Smooth muscle cell (in vitro differentiated cells): ENCODE data around the gene RSBN1L. TPM values are rescaled to one million over a fixed set of nuclear protein-coding genes. Genes with fewer than 3 reads are reported as not detected.

Source experiments
- DNase-seq: peaks from one replicate; lab custom pipeline; 2025; ENCODE audit not compliant: unreplicated experiment; lab: John Stamatoyannopoulos, UW
- H2AFZ ChIP-seq: fragments of 200-600 bp; sonication (generic); 2 replicates; pipeline ENCODE4 v1.6.0; 2016; ENCODE audit warnings: antibody characterized with exemption, low read depth, mild to moderate bottlenecking
- H3F3A ChIP-seq: fragments of 200-600 bp; sonication (generic); 2 replicates; pipeline ENCODE4 v1.6.0; 2017; ENCODE audit warnings: antibody characterized with exemption, low read depth
- H3K27ac ChIP-seq: fragments of 200-600 bp; sonication (generic); 2 replicates; pipeline ENCODE4 v1.5.1; 2016; ENCODE audit warnings: low read depth, mild to moderate bottlenecking
- H3K27me3 ChIP-seq: fragments of 200-600 bp; sonication (generic); 2 replicates; pipeline ENCODE4 v1.6.1; 2016; ENCODE audit warnings: low read depth, mild to moderate bottlenecking
- H3K36me3 ChIP-seq: fragments of 200-600 bp; sonication (generic); 2 replicates; pipeline ENCODE4 v1.5.1; 2016; ENCODE audit warnings: low read depth
- H3K4me1 ChIP-seq: fragments of 200-600 bp; sonication (generic); 2 replicates; pipeline ENCODE4 v1.5.1; 2016; ENCODE audit warnings: low read depth
- H3K4me2 ChIP-seq: fragments of 200-600 bp; sonication (generic); 2 replicates; pipeline ENCODE4 v1.6.0; 2016; ENCODE audit warnings: mild to moderate bottlenecking
- H3K4me3 ChIP-seq: fragments of 200-600 bp; sonication (generic); 2 replicates; pipeline ENCODE4 v1.5.1; 2016; ENCODE audit warnings: mild to moderate bottlenecking
- H3K79me2 ChIP-seq: fragments of 200-600 bp; sonication (generic); 2 replicates; pipeline ENCODE4 v1.6.0; 2016; ENCODE audit warnings: low read depth, mild to moderate bottlenecking
- H3K9ac ChIP-seq: fragments of 200-600 bp; sonication (generic); 2 replicates; pipeline ENCODE4 v1.6.0; 2016; ENCODE audit warnings: low read depth
- H3K9me3 ChIP-seq: fragments of 200-600 bp; sonication (generic); replicated peaks from 2 replicates; pipeline ENCODE4 v1.5.1; 2016; ENCODE audit warnings: low read depth
- H4K20me1 ChIP-seq: fragments of 200-600 bp; sonication (generic); 2 replicates; pipeline ENCODE4 v1.6.0; 2016; ENCODE audit warnings: low read depth
- CTCF ChIP-seq: fragments of 200-600 bp; sonication (generic); IDR thresholded peaks from 2 replicates; pipeline ENCODE4 v1.5.1; 2017; ENCODE audit warnings: borderline replicate concordance, mild to moderate bottlenecking, antibody characterized with exemption; ENCODE audit not compliant: insufficient read depth, poor library complexity, severe bottlenecking
- WGBS: methylation state at CpG from one replicate; pipeline ENCODE4 v1.1.7; 2016; ENCODE audit warnings: low lambda C conversion rate; 5-methylcytosine and 5-hydroxymethylcytosine counted together
- polyA plus RNA-seq: library from polyadenylated mRNA; unstranded; fragments of >200 nt; fragmentation: Nextera tagmentation; extraction: Ambion mirVana; gene quantifications from 2 replicates; pipeline ENCODE4 v1.2.1, GENCODE V29; 2016
- total RNA-seq: library from RNA; depleted of rRNA; stranded (reverse); fragments of >200 nt; gene quantifications from 2 replicates; pipeline ENCODE4 v1.2.3, GENCODE V29; 2014

Gene RSBN1L
- total and polyA plus RNA-seq, 2 experiments from 2014 or later = 3.8 to 26.2 TPM

GRCh38 chr7:77822269-77822668 lies 126.0 kb downstream of the RSBN1L start:
- Histone ChIP-seq H3K9ac (no peak overlapping the region), H3K27me3 (no peaks in the 10 kb centered on the region), H3K9me3 (peaks cover 9% of the 10 kb centered on the region), H3K4me1 (no peaks in the 10 kb centered on the region), H3K4me3 (no peak overlapping the region), H3K79me2 (peaks cover 98% of the 10 kb centered on the region), H4K20me1 (peaks cover 29% of the 10 kb centered on the region), H3K4me2 (no peak overlapping the region), H3F3A (no peaks in the 10 kb centered on the region), H2AFZ (no peak overlapping the region), H3K27ac (no peak overlapping the region), H3K36me3 (peaks cover 30% of the 10 kb centered on the region)
- 53% methylated on average over 1 of the region's 1 CpG for WGBS
- DNase-seq = no peak
- TF ChIP-seq CTCF = no peak

DNA sequence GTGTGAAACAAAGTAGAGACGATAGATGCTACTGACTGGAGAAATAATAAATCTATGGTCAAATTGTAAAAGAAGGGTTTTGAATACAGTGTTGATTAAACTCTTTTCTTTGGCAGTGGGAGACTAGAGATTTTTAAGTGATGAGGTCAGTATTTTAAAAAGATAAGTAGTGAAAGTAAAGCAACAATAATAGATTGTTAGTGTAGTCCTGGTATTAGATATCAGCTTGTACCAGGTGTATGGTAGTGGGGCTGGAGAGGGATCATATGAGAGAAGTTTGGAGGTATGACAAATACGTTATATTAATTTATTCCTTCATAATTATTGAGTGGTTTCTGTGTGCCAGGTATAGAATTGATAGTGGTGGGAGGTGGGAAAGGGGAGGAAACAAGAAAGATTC lies 127.5 kb downstream of the RSBN1L start:
- no peak for DNase-seq
- H3K4me2 ChIP-seq = no peak overlapping the region
- H3F3A ChIP-seq = no peaks in the 10 kb centered on the region
- no peak overlapping the region for H3K27ac ChIP-seq
- peaks cover 98% of the 10 kb centered on the region for H3K79me2 ChIP-seq
- H3K27me3 ChIP-seq = no peaks in the 10 kb centered on the region
- no peak overlapping the region for H3K4me3 ChIP-seq
- no peak overlapping the region for H2AFZ ChIP-seq
- peaks cover 15% of the 10 kb centered on the region for H3K36me3 ChIP-seq
- no peaks in the 10 kb centered on the region for H3K4me1 ChIP-seq
- H3K9me3 ChIP-seq = peaks cover 9% of the 10 kb centered on the region
- WGBS = 98% methylated on average over 2 of the region's 2 CpGs
- no peak for TF ChIP-seq CTCF
- no peak overlapping the region for H3K9ac ChIP-seq
- peaks cover 44% of the 10 kb centered on the region for H4K20me1 ChIP-seq

DNA sequence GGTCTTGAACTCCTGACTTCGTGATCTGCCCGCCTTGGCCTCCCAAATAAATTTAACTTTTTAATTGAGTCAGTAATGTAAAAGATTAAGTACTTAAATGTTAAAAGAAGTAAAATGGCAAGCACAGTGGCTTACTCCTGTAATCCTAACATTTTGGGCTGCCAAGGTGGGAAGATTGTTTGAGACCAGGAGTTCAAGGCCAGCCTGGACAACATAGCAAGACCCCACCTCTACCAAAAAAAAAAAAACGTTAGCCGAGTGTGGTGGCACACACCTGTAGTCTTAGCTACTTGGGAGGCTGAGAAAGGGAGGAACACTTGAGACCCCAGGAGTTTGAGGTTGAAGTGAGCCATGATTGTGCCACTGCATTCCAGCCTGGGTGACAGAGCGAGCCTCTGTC lies 128.4 kb downstream of the RSBN1L start:
- DNase-seq = no peak
- Histone ChIP-seq H3K27ac (no peak overlapping the region), H3K79me2 (peaks cover 98% of the 10 kb centered on the region), H3K36me3 (peaks cover 13% of the 10 kb centered on the region), H3K9ac (no peak overlapping the region), H3K9me3 (peaks cover 5% of the 10 kb centered on the region), H3K4me2 (no peak overlapping the region), H3K27me3 (no peaks in the 10 kb centered on the region), H2AFZ (no peak overlapping the region), H4K20me1 (peaks cover 52% of the 10 kb centered on the region), H3K4me3 (no peak overlapping the region), H3F3A (no peaks in the 10 kb centered on the region), H3K4me1 (no peaks in the 10 kb centered on the region)
- 97% methylated on average over 5 of the region's 5 CpGs for WGBS
- TF ChIP-seq CTCF = no peak

- no peak for TF ChIP-seq CTCF
- Histone ChIP-seq H3K4me3 (no peak overlapping the region), H3K4me1 (no peaks in the 10 kb centered on the region), H3K36me3 (peaks cover 8% of the 10 kb centered on the region), H3K27me3 (no peaks in the 10 kb centered on the region), H3K4me2 (no peak overlapping the region), H3K27ac (no peak overlapping the region), H3F3A (no peaks in the 10 kb centered on the region), H3K79me2 (peaks cover 98% of the 10 kb centered on the region), H2AFZ (no peak overlapping the region), H3K9ac (no peak overlapping the region), H3K9me3 (peaks cover 1% of the 10 kb centered on the region), H4K20me1 (peaks cover 57% of the 10 kb centered on the region)
- DNase-seq = no peak
- WGBS = 99% methylated on average over 3 of the region's 3 CpGs
Measured at GRCh38 chr7:77825131-77825530, 128.9 kb downstream of the RSBN1L start.
